GM11168 (cell line): ENCODE data around the gene TRNP1.

ENCODE experiments used
- in situ Hi-C: fragments of 300-500 bp; cut with MboI; formaldehyde crosslinking; loops from one replicate; pipeline ENCODE4 v1.12.0; 2022; ENCODE audit warnings: low sequenced_read_pairs; ENCODE audit not compliant: unreplicated experiment

Gene TRNP1

GRCh38 chr1:27000090-27000816 is 6.8 kb downstream of the TRNP1 start:
- in situ Hi-C loops: no loop called here

GRCh38 chr1:27000817-27001460 is 7.4 kb downstream of the TRNP1 start:
- in situ Hi-C loops: no loop called here

- in situ Hi-C loops: no loop called here
Observed at GRCh38 chr1:27001570-27002360, 8.3 kb downstream of the TRNP1 start.

- in situ Hi-C loops: no loop called here
Observed at GRCh38 chr1:27003745-27004470, 10.4 kb downstream of the TRNP1 start.

GRCh38 chr1:27004471-27005165 is 11.1 kb downstream of the TRNP1 start:
- in situ Hi-C loops: no loop called here

GRCh38 chr1:27005166-27005530 is 11.7 kb downstream of the TRNP1 start:
- in situ Hi-C loops: no loop called here

- in situ Hi-C loops: no loop called here
Observed at GRCh38 chr1:27005648-27006496, 12.4 kb downstream of the TRNP1 start.

- in situ Hi-C loops: no loop called here
Observed at GRCh38 chr1:27006683-27007082, 13.2 kb downstream of the TRNP1 start.

GRCh38 chr1:27007909-27008582 is 14.6 kb downstream of the TRNP1 start:
- in situ Hi-C loops: no loop called here

- in situ Hi-C loops: no loop called here
Observed at GRCh38 chr1:27009601-27010197, 16.2 kb downstream of the TRNP1 start.

GRCh38 chr1:27010226-27010994 is 16.9 kb downstream of the TRNP1 start:
- in situ Hi-C loops: no loop called here

- in situ Hi-C loops: no loop called here
Observed at GRCh38 chr1:27011058-27011764, 17.7 kb downstream of the TRNP1 start.

GRCh38 chr1:27011976-27012563 is 18.6 kb downstream of the TRNP1 start:
- in situ Hi-C loops: no loop called here

GRCh38 chr1:27015260-27015659 is 21.8 kb downstream of the TRNP1 start:
- in situ Hi-C loops: no loop called here

GRCh38 chr1:27016376-27016775 is 22.9 kb downstream of the TRNP1 start:
- in situ Hi-C loops: no loop called here

GRCh38 chr1:27017207-27017606 is 23.7 kb downstream of the TRNP1 start:
- in situ Hi-C loops: no loop called here

- in situ Hi-C loops: no loop called here
Observed at GRCh38 chr1:27018316-27018715, 24.8 kb downstream of the TRNP1 start.
